Keratinocyte (primary cell): Measurements from ENCODE around the gene HDGFL2. TPM values are rescaled to one million over a fixed set of nuclear protein-coding genes. Genes with fewer than 3 reads are reported as not detected.

ENCODE experiments used
- DNase-seq: peaks from one replicate; pipeline ENCODE4 v3.0.0-alpha.2; 2011; ENCODE audit warnings: low read depth, missing footprints, low spot score
- FAIRE-seq: peaks from 2 replicates; lab custom pipeline; 2011; peaks lifted over from hg19 to GRCh38; lab: Jason Lieb, UNC
- H2AFZ ChIP-seq: 2 replicates; pipeline ENCODE4 v1.6.0; 2012; ENCODE audit warnings: low read length, control low read depth, inconsistent platforms; ENCODE audit not compliant: control insufficient read depth
- H3K27ac ChIP-seq: 2 replicates; pipeline ENCODE4 v1.5.1; 2011; ENCODE audit warnings: low read length; ENCODE audit not compliant: control insufficient read depth, insufficient read depth
- H3K27me3 ChIP-seq: 3 replicates; pipeline ENCODE4 v1.6.0; 2011; ENCODE audit warnings: low read length; ENCODE audit not compliant: control insufficient read depth, insufficient read depth; ENCODE audit errors: extremely low read depth
- H3K36me3 ChIP-seq, 2 experiments: 2 replicates in 1 of 2; 3 replicates in 1 of 2; pipeline ENCODE4 v1.5.1; 2011; ENCODE audit warnings: low read length in 2 of 2, mild to moderate bottlenecking in 1 of 2; ENCODE audit not compliant: control insufficient read depth in 2 of 2, insufficient read depth in 2 of 2; ENCODE audit errors: extremely low read depth in 1 of 2
- H3K4me1 ChIP-seq: 3 replicates; pipeline ENCODE4 v1.5.1; 2011; ENCODE audit warnings: low read length; ENCODE audit not compliant: control insufficient read depth, insufficient read depth; ENCODE audit errors: extremely low read depth
- H3K4me2 ChIP-seq: 3 replicates; pipeline ENCODE4 v1.6.0; 2011; ENCODE audit warnings: low read depth, low read length; ENCODE audit not compliant: control insufficient read depth, insufficient read depth; ENCODE audit errors: extremely low read depth
- H3K4me3 ChIP-seq, 3 experiments: fragments of 200-600 bp in 1 of 3; sonication (generic) in 1 of 3; 2 replicates in 2 of 3; 3 replicates in 1 of 3; pipeline ENCODE4 v1.5.1; 2011 to 2016; ENCODE audit warnings: low read length in 3 of 3, mild to moderate bottlenecking in 3 of 3, control low read depth in 2 of 3, inconsistent platforms in 1 of 3, low read depth in 1 of 3, mixed read lengths in 1 of 3, mixed run types in 1 of 3, moderate library complexity in 1 of 3; ENCODE audit not compliant: control insufficient read depth in 2 of 3, insufficient read depth in 2 of 3; ENCODE audit errors: extremely low read depth in 1 of 3
- H3K79me2 ChIP-seq: 2 replicates; pipeline ENCODE4 v1.6.0; 2012; ENCODE audit warnings: low read length; ENCODE audit not compliant: control insufficient read depth, insufficient read depth
- H3K9ac ChIP-seq: 3 replicates; pipeline ENCODE4 v1.6.0; 2011; ENCODE audit warnings: low read length; ENCODE audit not compliant: control insufficient read depth, insufficient read depth; ENCODE audit errors: extremely low read depth
- H3K9me1 ChIP-seq: 3 replicates; pipeline ENCODE4 v1.6.0; 2011; ENCODE audit warnings: low read length; ENCODE audit not compliant: control insufficient read depth, insufficient read depth; ENCODE audit errors: extremely low read depth
- H3K9me3 ChIP-seq: 2 replicates; pipeline ENCODE4 v1.5.1; 2012; ENCODE audit warnings: low read depth, low read length; ENCODE audit not compliant: control insufficient read depth
- H4K20me1 ChIP-seq: 3 replicates; pipeline ENCODE4 v1.6.0; 2011; ENCODE audit warnings: low read length; ENCODE audit not compliant: control insufficient read depth, insufficient read depth; ENCODE audit errors: extremely low read depth
- EZH2 ChIP-seq: IDR thresholded peaks from one replicate; pipeline ENCODE4 v1.6.1; 2012; ENCODE audit warnings: inconsistent platforms, mild to moderate bottlenecking, low read length, moderate library complexity
- dilution Hi-C: fragments of 300-500 bp; cut with MboI; formaldehyde crosslinking; loops from one replicate; pipeline ENCODE4 v1.7.0; 2020; ENCODE audit warnings: low sequenced_read_pairs; ENCODE audit not compliant: extremely low pct_ligation_motif_present
- polyA plus RNA-seq, 5 experiments: library from polyadenylated mRNA; depleted of rRNA in 3 of 5; stranded (reverse) in 3 of 5; stranded (forward) in 1 of 5; unstranded in 1 of 5; fragments of >200 nt; gene quantifications; 1 replicate in 1 of 5; 2 replicates in 3 of 5; 3 replicates in 1 of 5; pipeline versions ENCODE4 v1.2.1 to v1.2.3, GENCODE V29; 2011 to 2012; ENCODE audit warnings: missing spikeins in 2 of 5, low read depth in 1 of 5, low replicate concordance in 1 of 5
- TF ChIP-seq, protein P1 (sequence below), 3 experiments: IDR thresholded peaks in 1 of 3; conservative IDR thresholded peaks in 1 of 3; optimal IDR thresholded peaks in 1 of 3; 2 replicates in 2 of 3; 3 replicates in 1 of 3; pipeline versions ENCODE3 to v1.5.1; 2011; ENCODE audit warnings: low read length in 3 of 3, mild to moderate bottlenecking in 3 of 3, moderate library complexity in 2 of 3, control low read depth in 1 of 3, inconsistent platforms in 1 of 3; ENCODE audit not compliant: insufficient read depth in 2 of 3; ENCODE audit errors: extremely low read depth in 1 of 3

Gene HDGFL2
- polyA plus RNA-seq, 1 donor (not counting 4 experiments of a cell fraction or from before 2014, with no cell fraction given), result 19.5 TPM

DNA sequence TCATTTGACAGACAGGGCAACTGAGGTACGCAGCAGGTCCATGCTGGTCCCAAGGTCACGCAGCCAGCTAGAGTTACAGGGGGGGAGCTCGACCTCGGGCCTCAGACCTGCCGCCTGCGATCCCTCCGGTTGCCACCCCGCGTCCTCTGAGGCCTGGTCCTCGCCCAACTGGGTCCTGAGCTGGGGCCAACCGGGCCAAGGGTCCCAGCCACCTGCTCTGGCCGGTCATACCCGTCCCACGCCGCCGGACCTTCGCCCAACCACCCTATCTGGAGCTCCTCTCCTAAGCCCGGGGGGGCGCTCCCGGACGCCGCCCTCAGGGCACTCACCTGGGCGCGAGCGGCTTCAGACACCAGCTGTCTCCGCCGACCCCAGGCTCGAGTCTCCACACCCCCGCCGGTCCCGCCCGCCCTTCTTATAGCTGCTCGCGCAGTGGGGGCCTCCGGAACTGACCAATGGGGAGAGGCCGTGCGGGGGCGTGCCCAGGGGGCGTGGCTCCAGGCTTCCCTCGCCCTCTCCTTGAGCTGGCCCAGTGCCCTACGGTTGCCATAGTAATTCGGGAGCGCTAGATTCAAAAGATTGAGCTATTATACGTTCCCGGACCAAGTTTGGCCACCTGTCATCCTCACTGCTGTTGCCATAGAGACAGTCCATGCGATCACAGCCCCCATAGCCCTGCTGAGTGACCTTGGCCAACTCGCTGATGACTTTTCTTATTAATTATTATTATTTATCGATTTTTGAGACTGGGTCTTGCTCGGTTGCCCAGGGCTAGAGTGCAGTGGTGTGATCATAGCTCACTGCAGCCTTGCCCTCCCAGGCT, 63.0 kb downstream of the HDGFL2 start, which contains the start of gene PLIN5:
Gene PLIN5, minus strand, starts transcription at position 389 of the 823 bp plus-strand sequence. CDS start 1,150 bp downstream, outside the sequence.
- H3K4me3 ChIP-seq, result no peak within 1 kb of the TSS
- H3K4me1 ChIP-seq, result peaks cover 3% of the 10 kb centered on the region
- H3K27me3 ChIP-seq, result peaks cover 7% of the 10 kb centered on the region
- H3K9me1 ChIP-seq, result no peaks in the 10 kb centered on the region
- H3K27ac ChIP-seq, result no peak within 1 kb of the TSS
- no peak within 1 kb of the TSS for H2AFZ ChIP-seq
- H3K9ac ChIP-seq, result no peak within 1 kb of the TSS
- H3K79me2 ChIP-seq, result no peaks in the 10 kb centered on the region
- no peak within 1 kb of the TSS for H3K4me2 ChIP-seq
- H4K20me1 ChIP-seq, result no peaks in the 10 kb centered on the region
- no peak for DNase-seq
- H3K9me3 ChIP-seq, result no peaks in the 10 kb centered on the region
- no peaks in the 10 kb centered on the region for H3K36me3 ChIP-seq
- FAIRE-seq, result no peak
- dilution Hi-C loops, result no loop called here
- TF ChIP-seq, protein P1, sequence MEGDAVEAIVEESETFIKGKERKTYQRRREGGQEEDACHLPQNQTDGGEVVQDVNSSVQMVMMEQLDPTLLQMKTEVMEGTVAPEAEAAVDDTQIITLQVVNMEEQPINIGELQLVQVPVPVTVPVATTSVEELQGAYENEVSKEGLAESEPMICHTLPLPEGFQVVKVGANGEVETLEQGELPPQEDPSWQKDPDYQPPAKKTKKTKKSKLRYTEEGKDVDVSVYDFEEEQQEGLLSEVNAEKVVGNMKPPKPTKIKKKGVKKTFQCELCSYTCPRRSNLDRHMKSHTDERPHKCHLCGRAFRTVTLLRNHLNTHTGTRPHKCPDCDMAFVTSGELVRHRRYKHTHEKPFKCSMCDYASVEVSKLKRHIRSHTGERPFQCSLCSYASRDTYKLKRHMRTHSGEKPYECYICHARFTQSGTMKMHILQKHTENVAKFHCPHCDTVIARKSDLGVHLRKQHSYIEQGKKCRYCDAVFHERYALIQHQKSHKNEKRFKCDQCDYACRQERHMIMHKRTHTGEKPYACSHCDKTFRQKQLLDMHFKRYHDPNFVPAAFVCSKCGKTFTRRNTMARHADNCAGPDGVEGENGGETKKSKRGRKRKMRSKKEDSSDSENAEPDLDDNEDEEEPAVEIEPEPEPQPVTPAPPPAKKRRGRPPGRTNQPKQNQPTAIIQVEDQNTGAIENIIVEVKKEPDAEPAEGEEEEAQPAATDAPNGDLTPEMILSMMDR (optimal IDR thresholded peaks at IDR 0.05 in 1 of 3, IDR thresholded peaks at IDR 0.05 in 1 of 3, conservative IDR thresholded peaks at IDR 0.05 in 1 of 3; ENCODE audit: extremely low read depth in 1 of 3, insufficient read depth in 2 of 3, low read length in 3 of 3), result no peak
- no peak for TF ChIP-seq EZH2

DNA sequence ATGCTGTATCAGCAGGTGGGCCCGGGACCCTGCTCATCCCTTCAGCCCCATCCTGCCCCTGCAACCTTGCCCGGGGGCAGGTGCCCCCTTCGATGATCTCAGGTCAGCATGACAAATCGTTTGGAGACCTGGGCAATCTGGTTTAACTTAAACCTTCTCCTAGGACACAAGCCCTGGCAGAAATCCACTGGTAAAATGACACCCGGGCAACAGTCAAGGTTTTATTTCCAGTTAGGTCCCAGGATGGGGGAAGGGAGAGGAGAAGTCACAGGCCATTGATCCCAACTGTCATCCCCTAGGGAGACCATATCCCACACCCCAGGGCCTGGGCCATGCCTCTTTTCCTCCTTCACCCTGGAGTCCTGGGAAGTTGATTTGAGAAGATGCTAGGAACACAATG, 64.7 kb downstream of the HDGFL2 start:
- Histone ChIP-seq H3K9me3 (no peaks in the 10 kb centered on the region), H3K4me1 (peaks cover 7% of the 10 kb centered on the region), H3K36me3 (no peaks in the 10 kb centered on the region), H3K27ac (no peak overlapping the region), H3K9me1 (no peaks in the 10 kb centered on the region), H2AFZ (no peak overlapping the region), H3K4me2 (no peak overlapping the region), H3K79me2 (no peaks in the 10 kb centered on the region), H3K27me3 (peaks cover 3% of the 10 kb centered on the region), H3K9ac (no peak overlapping the region), H3K4me3 (no peak overlapping the region), H4K20me1 (no peaks in the 10 kb centered on the region)
- FAIRE-seq (no peak), DNase-seq (no peak)
- dilution Hi-C loops, result no loop called here
- TF ChIP-seq, protein P1 (optimal IDR thresholded peaks at IDR 0.05 in 1 of 3, IDR thresholded peaks at IDR 0.05 in 1 of 3, conservative IDR thresholded peaks at IDR 0.05 in 1 of 3; ENCODE audit: extremely low read depth in 1 of 3, insufficient read depth in 2 of 3, low read length in 3 of 3), result no peak
- TF ChIP-seq EZH2, result no peak
